Heart left ventricle (tissue), 13 donors: ENCODE data around the gene TTC23.

Experiments
- POLR2A ChIP-seq, 2 donors: fragments of 450-650 bp; IDR thresholded peaks; one replicate each; pipeline ENCODE4 v1.6.1; 2017; ENCODE audit warnings: antibody characterized with exemption in 2 of 2, mild to moderate bottlenecking in 2 of 2, moderate library complexity in 2 of 2
- TF ChIP-seq, protein P1 (sequence below), 12 donors: fragments of 200-600 bp; sonication (generic) in 4 of 12; IDR thresholded peaks; one replicate each; pipeline versions ENCODE4 v1.5.0 to v1.8.0; 2018 to 2022; ENCODE audit warnings: antibody characterized with exemption in 12 of 12, mild to moderate bottlenecking in 5 of 12
- donor health status: ischemic (EF 13 %, LVEDD 7.1; RV severe dilation, severe dysfunction).
- donor health status: DM: no; HTN: yes; CAD: no.
- donor health status: DM: no; HTN: no; CAD: no.
- donor health status: ischemic (EF 25% LVEDD 6.9; RV normal size, moderate dysfunction).
- donor health status: ischemic (EF 25% LVEDD 5.7; RV mildly dilated, moderate dysfunction).
- donor health status: ischemic (EF 35%, LVEDD 5.7; RV mildly dilated, moderate dysfunction).
- donor health status: nonischemic (EF 11% LVEDD 7.7; RV severe dilation, severe dysfunction).
- donor health status: DM: yes; HTN: yes; CAD: no.
- donor health status: PGD.
- donor health status: ischemic (EF 29% LVEDD 5.4; RV normal size, mild dysfunction).
- donor health status: nonischemic (EF 23%, LVEDD 6.1; RV moderate dilation, normal function).

DNA sequence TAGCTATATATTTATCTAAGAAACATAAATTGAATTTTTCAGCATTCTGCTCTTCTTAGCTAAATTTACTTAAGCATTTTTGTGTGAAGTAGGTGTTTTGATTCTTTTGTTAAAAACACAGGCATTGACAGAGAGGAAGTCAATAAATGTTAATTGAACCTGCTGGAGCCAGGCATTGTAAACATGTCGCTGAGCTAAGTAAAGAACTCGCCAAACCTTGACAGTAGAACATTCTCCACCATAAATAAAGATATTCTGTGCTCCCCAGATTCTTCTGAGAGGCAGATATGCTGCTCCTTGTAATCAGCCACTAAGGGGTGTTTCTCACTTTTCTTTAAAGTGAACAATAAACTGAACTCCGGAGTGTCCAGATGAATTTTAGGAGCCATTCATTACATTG is 106.1 kb downstream of the TTC23 start:
- TF ChIP-seq, protein P1, sequence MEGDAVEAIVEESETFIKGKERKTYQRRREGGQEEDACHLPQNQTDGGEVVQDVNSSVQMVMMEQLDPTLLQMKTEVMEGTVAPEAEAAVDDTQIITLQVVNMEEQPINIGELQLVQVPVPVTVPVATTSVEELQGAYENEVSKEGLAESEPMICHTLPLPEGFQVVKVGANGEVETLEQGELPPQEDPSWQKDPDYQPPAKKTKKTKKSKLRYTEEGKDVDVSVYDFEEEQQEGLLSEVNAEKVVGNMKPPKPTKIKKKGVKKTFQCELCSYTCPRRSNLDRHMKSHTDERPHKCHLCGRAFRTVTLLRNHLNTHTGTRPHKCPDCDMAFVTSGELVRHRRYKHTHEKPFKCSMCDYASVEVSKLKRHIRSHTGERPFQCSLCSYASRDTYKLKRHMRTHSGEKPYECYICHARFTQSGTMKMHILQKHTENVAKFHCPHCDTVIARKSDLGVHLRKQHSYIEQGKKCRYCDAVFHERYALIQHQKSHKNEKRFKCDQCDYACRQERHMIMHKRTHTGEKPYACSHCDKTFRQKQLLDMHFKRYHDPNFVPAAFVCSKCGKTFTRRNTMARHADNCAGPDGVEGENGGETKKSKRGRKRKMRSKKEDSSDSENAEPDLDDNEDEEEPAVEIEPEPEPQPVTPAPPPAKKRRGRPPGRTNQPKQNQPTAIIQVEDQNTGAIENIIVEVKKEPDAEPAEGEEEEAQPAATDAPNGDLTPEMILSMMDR (IDR thresholded peaks at IDR 0.05): no peak
- no peak for TF ChIP-seq POLR2A (IDR thresholded peaks at IDR 0.05)
